IMR-90 (cell line): ENCODE results near the gene ADRA2C. TPM values are rescaled to one million over a fixed set of nuclear protein-coding genes. Genes with fewer than 3 reads are reported as not detected.

Experiments used
- ATAC-seq: fragments of 200-7000 bp; cut with Tn5 transposase; 2 replicates; pipeline ENCODE4 v1.9.1; 2020; ENCODE audit warnings: low read depth, mild to moderate bottlenecking, moderate library complexity
- BruUV-seq: library from RNA; stranded (reverse); fragments of 400-500 nt; replicated peaks from 2 replicates; lab custom pipeline; 2021; lab: Mats Ljungman, UMichigan
- CTCF ChIA-PET: fragments of 300-600 bp; formaldehyde crosslinking; extraction: SDS; loops from one replicate; lab custom pipeline; 2021; ENCODE audit warnings: antibody characterized with exemption; lab: Yijun Ruan, JAX
- POLR2A ChIA-PET: fragments of 300-600 bp; sonication (Branson Sonifier 250); formaldehyde crosslinking; loops from one replicate; lab custom pipeline; 2022; ENCODE audit warnings: antibody characterized with exemption; ENCODE audit not compliant: unreplicated experiment; lab: Charles Lee
- DNase-seq: peaks from one replicate; pipeline ENCODE4 v3.0.0; 2013
- H2AFZ ChIP-seq: replicated peaks from 2 replicates; pipeline ENCODE3; 2013; ENCODE audit warnings: low read length, mild to moderate bottlenecking; ENCODE audit not compliant: poor library complexity
- H2AK5ac ChIP-seq: 2 replicates; pipeline ENCODE4 v1.6.1; 2013; ENCODE audit warnings: low read depth, low read length, inconsistent platforms
- H2AK9ac ChIP-seq: replicated peaks from 2 replicates; pipeline ENCODE3; 2013; ENCODE audit warnings: mild to moderate bottlenecking, low read depth, low read length, moderate library complexity; ENCODE audit not compliant: poor library complexity
- H2BK120ac ChIP-seq: 2 replicates; pipeline ENCODE4 v1.6.1; 2013; ENCODE audit warnings: low read depth, low read length, inconsistent platforms
- H2BK15ac ChIP-seq: 3 replicates; pipeline ENCODE4 v1.6.1; 2013; ENCODE audit warnings: low read depth, low read length, inconsistent platforms
- H2BK20ac ChIP-seq: 2 replicates; pipeline ENCODE4 v1.6.1; 2013; ENCODE audit warnings: low read depth, mild to moderate bottlenecking, inconsistent platforms, low read length, moderate library complexity
- H2BK5ac ChIP-seq: 2 replicates; pipeline ENCODE4 v1.6.1; 2013; ENCODE audit warnings: mild to moderate bottlenecking, low read depth, low read length, inconsistent platforms; ENCODE audit not compliant: poor library complexity, severe bottlenecking
- H3K14ac ChIP-seq: replicated peaks from 2 replicates; pipeline ENCODE4 v1.6.1; 2013; ENCODE audit warnings: low read depth, low read length, inconsistent platforms
- H3K18ac ChIP-seq: 2 replicates; pipeline ENCODE4 v1.6.1; 2013; ENCODE audit warnings: low read depth, low read length, control low read depth
- H3K23ac ChIP-seq: 2 replicates; pipeline ENCODE4 v1.6.1; 2013; ENCODE audit warnings: low read depth, low read length, inconsistent platforms
- H3K27ac ChIP-seq: 2 replicates; pipeline ENCODE4 v1.5.1; 2013; ENCODE audit warnings: mild to moderate bottlenecking, control low read depth, low read length; ENCODE audit not compliant: insufficient read depth
- H3K27me3 ChIP-seq: 2 replicates; pipeline ENCODE4 v1.6.1; 2013; ENCODE audit warnings: low read length; ENCODE audit not compliant: control insufficient read depth, insufficient read depth
- H3K36me3 ChIP-seq: 2 replicates; pipeline ENCODE4 v1.6.1; 2013; ENCODE audit warnings: low read length, mixed read lengths; ENCODE audit not compliant: control insufficient read depth, insufficient read depth
- H3K4ac ChIP-seq: 2 replicates; pipeline ENCODE4 v1.6.1; 2013; ENCODE audit warnings: low read depth, low read length, inconsistent platforms
- H3K4me1 ChIP-seq: 2 replicates; pipeline ENCODE4 v1.6.1; 2013; ENCODE audit warnings: low read length, mixed read lengths; ENCODE audit not compliant: control insufficient read depth, insufficient read depth
- H3K4me2 ChIP-seq: 2 replicates; pipeline ENCODE4 v1.6.1; 2013; ENCODE audit warnings: low read depth, mild to moderate bottlenecking, control low read depth, low read length, moderate library complexity
- H3K4me3 ChIP-seq: 2 replicates; pipeline ENCODE4 v1.5.1; 2013; ENCODE audit warnings: low read depth, mild to moderate bottlenecking, control low read depth, low read length, moderate library complexity; ENCODE audit not compliant: insufficient read depth
- H3K56ac ChIP-seq: 2 replicates; pipeline ENCODE4 v1.6.1; 2013; ENCODE audit warnings: low read length, inconsistent platforms; ENCODE audit not compliant: insufficient read depth; ENCODE audit errors: extremely low read depth
- H3K79me1 ChIP-seq, 2 experiments: 2 replicates each; pipeline ENCODE4 v1.6.1; 2013; ENCODE audit warnings: low read length in 2 of 2, inconsistent platforms in 1 of 2, low read depth in 1 of 2
- H3K9ac ChIP-seq: 2 replicates; pipeline ENCODE4 v1.6.1; 2013; ENCODE audit warnings: low read depth, low read length, control low read depth
- H3K9me1 ChIP-seq: 2 replicates; pipeline ENCODE4 v1.6.1; 2013; ENCODE audit warnings: low read length, inconsistent platforms; ENCODE audit not compliant: insufficient read depth
- H3K9me3 ChIP-seq: 2 replicates; pipeline ENCODE4 v1.6.1; 2013; ENCODE audit warnings: low read length; ENCODE audit not compliant: control insufficient read depth, insufficient read depth
- H4K20me1 ChIP-seq: 2 replicates; pipeline ENCODE4 v1.6.1; 2013; ENCODE audit warnings: low read length, inconsistent platforms; ENCODE audit not compliant: insufficient read depth
- H4K5ac ChIP-seq: 2 replicates; pipeline ENCODE4 v1.6.1; 2013; ENCODE audit warnings: mild to moderate bottlenecking, low read depth, low read length, control low read depth
- H4K8ac ChIP-seq, 2 experiments: 2 replicates each; pipeline ENCODE4 v1.6.1; 2013; ENCODE audit warnings: low read depth in 2 of 2, low read length in 2 of 2, control low read depth in 1 of 2, inconsistent platforms in 1 of 2
- H4K91ac ChIP-seq: 2 replicates; pipeline ENCODE4 v1.6.1; 2013; ENCODE audit warnings: low read depth, low read length, inconsistent platforms; ENCODE audit not compliant: insufficient read depth
- BHLHE40 ChIP-seq: fragments of 150-350 bp; IDR thresholded peaks from 2 replicates; pipeline ENCODE4 v1.6.1; 2016; ENCODE audit warnings: mild to moderate bottlenecking, low read depth, low read length
- CEBPB ChIP-seq: IDR thresholded peaks from 2 replicates; pipeline ENCODE4 v1.6.1; 2012; ENCODE audit warnings: low read depth, low read length, improper control_type of control experiment
- CHD1 ChIP-seq: IDR thresholded peaks from 2 replicates; pipeline ENCODE4 v1.6.1; 2012; ENCODE audit warnings: low read depth, low read length, improper control_type of control experiment
- FOS ChIP-seq: fragments of 150-350 bp; IDR thresholded peaks from 2 replicates; pipeline ENCODE4 v1.6.1; 2016; ENCODE audit warnings: low read depth, low read length
- MAFK ChIP-seq: IDR thresholded peaks from 2 replicates; pipeline ENCODE4 v1.6.1; 2012; ENCODE audit warnings: low read depth, low read length, improper control_type of control experiment
- MAZ ChIP-seq: IDR thresholded peaks from 2 replicates; pipeline ENCODE4 v1.6.1; 2012; ENCODE audit warnings: low read depth, mild to moderate bottlenecking, low read length, improper control_type of control experiment, moderate library complexity, borderline replicate concordance
- MXI1 ChIP-seq: IDR thresholded peaks from 2 replicates; pipeline ENCODE4 v1.6.1; 2012; ENCODE audit warnings: low read depth, mild to moderate bottlenecking, low read length, moderate library complexity, borderline replicate concordance
- NFE2L2 ChIP-seq: fragments of 150-350 bp; IDR thresholded peaks from 2 replicates; pipeline ENCODE4 v1.6.1; 2016; ENCODE audit warnings: low read depth, mild to moderate bottlenecking, low read length
- POLR2A ChIP-seq: IDR thresholded peaks from 2 replicates; pipeline ENCODE4 v1.6.1; 2012; ENCODE audit warnings: mild to moderate bottlenecking, low read depth, low read length
- RAD21 ChIP-seq: IDR thresholded peaks from 2 replicates; pipeline ENCODE4 v1.6.1; 2012; ENCODE audit warnings: low read length, improper control_type of control experiment
- RCOR1 ChIP-seq: IDR thresholded peaks from 2 replicates; pipeline ENCODE4 v1.6.1; 2012; ENCODE audit warnings: mild to moderate bottlenecking, low read length, improper control_type of control experiment; ENCODE audit not compliant: insufficient replicate concordance
- RFX5 ChIP-seq: IDR thresholded peaks from 2 replicates; pipeline ENCODE4 v1.8.0; 2012; ENCODE audit warnings: low read depth, mild to moderate bottlenecking, low read length, moderate library complexity
- SMC3 ChIP-seq: fragments of 150-350 bp; IDR thresholded peaks from 2 replicates; pipeline ENCODE4 v1.6.1; 2016; ENCODE audit warnings: low read depth, mild to moderate bottlenecking, antibody characterized with exemption, low read length, moderate library complexity
- WGBS, 2 experiments: methylation state at CpG; one replicate each; pipeline versions ENCODE4 v1.1.5 to v1.1.7; 2013; ENCODE audit warnings: missing lambda C conversion rate in 2 of 2; ENCODE audit not compliant: insufficient read length in 1 of 2; ENCODE audit errors: extremely low coverage in 2 of 2; 5-methylcytosine and 5-hydroxymethylcytosine counted together
- dilution Hi-C: fragments of 300-500 bp; cut with HindIII; formaldehyde crosslinking; loops from one replicate; pipeline ENCODE4 v1.14.3; 2018; ENCODE audit warnings: low sequenced_read_pairs; ENCODE audit not compliant: unreplicated experiment
- in situ Hi-C: fragments of 300-500 bp; cut with MboI; formaldehyde crosslinking; loops from 3 replicates; pipeline ENCODE4 v1.14.3; 2019; ENCODE audit warnings: low sequenced_read_pairs, inconsistent platforms, mixed read lengths
- intact Hi-C: fragments of 100-400 bp; cut with micrococcal nuclease; formaldehyde crosslinking; loops from 2 replicates; pipeline ENCODE4 v1.10.0; 2022
- polyA plus RNA-seq, 3 experiments: library from polyadenylated mRNA; depleted of rRNA; stranded (reverse); fragments of >200 nt; gene quantifications; 2 replicates each; pipeline ENCODE4 v1.2.3, GENCODE V29; 2012; ENCODE audit warnings: low replicate concordance in 1 of 3
- total RNA-seq: library from RNA; depleted of rRNA; stranded (reverse); fragments of >200 nt; gene quantifications from 2 replicates; pipeline ENCODE4 v1.2.3, GENCODE V29; 2012
- TF ChIP-seq, protein P1 (sequence below): conservative IDR thresholded peaks from 2 replicates; pipeline ENCODE4 v1.5.1; 2012; ENCODE audit warnings: mild to moderate bottlenecking, low read depth, low read length, improper control_type of control experiment
- TF ChIP-seq, protein P2 (sequence below): fragments of 150-350 bp; IDR thresholded peaks from 2 replicates; pipeline ENCODE4 v1.6.1; 2017; ENCODE audit warnings: mild to moderate bottlenecking, antibody characterized with exemption, low read length, low read depth
- TF ChIP-seq, protein P3 (sequence below): fragments of 150-350 bp; IDR thresholded peaks from 2 replicates; pipeline ENCODE4 v1.6.1; 2016; ENCODE audit warnings: low read depth, mild to moderate bottlenecking, low read length, moderate library complexity, borderline replicate concordance

Gene ADRA2C
- total and polyA plus RNA-seq, 2 of the 4 experiments (the other 2 are of a cell fraction), result under 0.01 to 0.14 TPM

DNA sequence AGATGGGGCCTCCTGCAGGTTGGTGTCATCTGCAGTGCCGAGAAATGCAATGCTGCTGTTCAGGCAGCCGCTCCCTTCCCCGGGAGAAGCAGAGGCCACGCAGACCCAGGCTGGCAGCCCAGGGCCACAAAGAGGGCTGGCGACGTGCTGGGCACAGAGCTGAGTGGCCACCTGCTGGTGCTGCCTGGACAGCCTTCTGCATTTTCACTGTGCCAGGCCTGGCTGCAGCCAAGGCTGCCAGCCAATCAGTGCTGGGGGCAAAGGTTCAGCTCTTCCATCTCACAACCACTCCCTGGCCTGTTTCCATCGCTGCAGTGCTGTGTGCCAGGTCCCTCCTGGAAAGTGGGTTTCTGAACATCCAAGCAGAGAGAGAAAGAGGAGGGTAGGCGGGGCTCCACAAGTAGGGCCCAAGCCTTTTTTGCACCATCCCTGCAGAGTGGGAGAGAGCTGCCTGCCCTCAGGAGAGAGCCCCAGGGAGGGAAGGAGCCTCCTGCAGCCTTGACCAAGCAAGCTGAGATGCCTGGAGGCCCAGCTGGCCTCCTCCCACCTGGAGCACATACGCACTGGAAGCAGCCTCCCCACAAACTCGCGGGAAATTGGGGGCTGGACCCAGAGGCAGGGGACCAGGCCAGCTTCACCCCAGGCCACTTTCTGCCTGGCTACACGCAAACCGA lies 20.1 kb downstream of the ADRA2C start:
- CTCF ChIA-PET, result no interaction called here
- no peak overlapping the region for H2AFZ ChIP-seq
- H4K8ac ChIP-seq, result no peak overlapping the region
- DNase-seq (no peak), ATAC-seq (peak; percentile 27)
- dilution Hi-C loops, result no loop called here
- no peak overlapping the region for H3K4me3 ChIP-seq
- no peaks in the 10 kb centered on the region for H3K9me1 ChIP-seq
- H3K9ac ChIP-seq, result no peak overlapping the region
- H2AK9ac ChIP-seq, result no peak overlapping the region
- H3K56ac ChIP-seq, result no peak overlapping the region
- no peak overlapping the region for H4K91ac ChIP-seq
- no peak overlapping the region for H3K18ac ChIP-seq
- in situ Hi-C loops, result no loop called here
- no peak overlapping the region for H3K23ac ChIP-seq
- intact Hi-C loops, result no loop called here
- H3K27me3 ChIP-seq, result peaks cover 8% of the 10 kb centered on the region; the same call in 1 of the 2 replicates
- no peak overlapping the region for H2BK15ac ChIP-seq
- 42% methylated on average over 6 of the region's 13 CpGs; no CpG with 5 or more reads in 1 of the 2 experiments for WGBS, 2 experiments
- H3K4ac ChIP-seq, result no peak overlapping the region
- H4K5ac ChIP-seq, result no peak overlapping the region
- no peaks in the 10 kb centered on the region for H3K79me1 ChIP-seq
- H2BK5ac ChIP-seq, result no peak overlapping the region
- no peaks in the 10 kb centered on the region; the same call in 1 of the 2 replicates for H3K9me3 ChIP-seq
- H2AK5ac ChIP-seq, result no peak overlapping the region
- no peak overlapping the region for H3K27ac ChIP-seq
- POLR2A ChIA-PET, result no interaction called here
- H4K20me1 ChIP-seq, result no peaks in the 10 kb centered on the region
- no TSS peak for BruUV-seq
- H3K14ac ChIP-seq, result no peak overlapping the region
- H3K4me1 ChIP-seq, result no peaks in the 10 kb centered on the region
- no peaks in the 10 kb centered on the region for H3K36me3 ChIP-seq
- no peak overlapping the region for H2BK120ac ChIP-seq
- no peak overlapping the region for H2BK20ac ChIP-seq
- H3K4me2 ChIP-seq, result no peak overlapping the region
- TF ChIP-seq RCOR1, result no peak
- TF ChIP-seq, protein P1, sequence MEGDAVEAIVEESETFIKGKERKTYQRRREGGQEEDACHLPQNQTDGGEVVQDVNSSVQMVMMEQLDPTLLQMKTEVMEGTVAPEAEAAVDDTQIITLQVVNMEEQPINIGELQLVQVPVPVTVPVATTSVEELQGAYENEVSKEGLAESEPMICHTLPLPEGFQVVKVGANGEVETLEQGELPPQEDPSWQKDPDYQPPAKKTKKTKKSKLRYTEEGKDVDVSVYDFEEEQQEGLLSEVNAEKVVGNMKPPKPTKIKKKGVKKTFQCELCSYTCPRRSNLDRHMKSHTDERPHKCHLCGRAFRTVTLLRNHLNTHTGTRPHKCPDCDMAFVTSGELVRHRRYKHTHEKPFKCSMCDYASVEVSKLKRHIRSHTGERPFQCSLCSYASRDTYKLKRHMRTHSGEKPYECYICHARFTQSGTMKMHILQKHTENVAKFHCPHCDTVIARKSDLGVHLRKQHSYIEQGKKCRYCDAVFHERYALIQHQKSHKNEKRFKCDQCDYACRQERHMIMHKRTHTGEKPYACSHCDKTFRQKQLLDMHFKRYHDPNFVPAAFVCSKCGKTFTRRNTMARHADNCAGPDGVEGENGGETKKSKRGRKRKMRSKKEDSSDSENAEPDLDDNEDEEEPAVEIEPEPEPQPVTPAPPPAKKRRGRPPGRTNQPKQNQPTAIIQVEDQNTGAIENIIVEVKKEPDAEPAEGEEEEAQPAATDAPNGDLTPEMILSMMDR, result no peak
- TF ChIP-seq, protein P2, sequence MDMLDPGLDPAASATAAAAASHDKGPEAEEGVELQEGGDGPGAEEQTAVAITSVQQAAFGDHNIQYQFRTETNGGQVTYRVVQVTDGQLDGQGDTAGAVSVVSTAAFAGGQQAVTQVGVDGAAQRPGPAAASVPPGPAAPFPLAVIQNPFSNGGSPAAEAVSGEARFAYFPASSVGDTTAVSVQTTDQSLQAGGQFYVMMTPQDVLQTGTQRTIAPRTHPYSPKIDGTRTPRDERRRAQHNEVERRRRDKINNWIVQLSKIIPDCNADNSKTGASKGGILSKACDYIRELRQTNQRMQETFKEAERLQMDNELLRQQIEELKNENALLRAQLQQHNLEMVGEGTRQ, result no peak
- TF ChIP-seq BHLHE40, result no peak
- TF ChIP-seq, protein P3, sequence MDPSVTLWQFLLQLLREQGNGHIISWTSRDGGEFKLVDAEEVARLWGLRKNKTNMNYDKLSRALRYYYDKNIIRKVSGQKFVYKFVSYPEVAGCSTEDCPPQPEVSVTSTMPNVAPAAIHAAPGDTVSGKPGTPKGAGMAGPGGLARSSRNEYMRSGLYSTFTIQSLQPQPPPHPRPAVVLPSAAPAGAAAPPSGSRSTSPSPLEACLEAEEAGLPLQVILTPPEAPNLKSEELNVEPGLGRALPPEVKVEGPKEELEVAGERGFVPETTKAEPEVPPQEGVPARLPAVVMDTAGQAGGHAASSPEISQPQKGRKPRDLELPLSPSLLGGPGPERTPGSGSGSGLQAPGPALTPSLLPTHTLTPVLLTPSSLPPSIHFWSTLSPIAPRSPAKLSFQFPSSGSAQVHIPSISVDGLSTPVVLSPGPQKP, result no peak
- no peak for TF ChIP-seq MAZ
- no peak for TF ChIP-seq MXI1
- no peak for TF ChIP-seq FOS
- TF ChIP-seq SMC3, result no peak
- no peak for TF ChIP-seq NFE2L2
- TF ChIP-seq CEBPB, result no peak
- TF ChIP-seq CHD1, result no peak
- TF ChIP-seq RFX5, result no peak
- TF ChIP-seq MAFK, result no peak
- TF ChIP-seq POLR2A, result no peak
- TF ChIP-seq RAD21, result no peak
